HCT116 (cell line): Measurements from ENCODE around the gene GLTP. TPM values are rescaled to one million over a fixed set of nuclear protein-coding genes. Genes with fewer than 3 reads are reported as not detected.

Source experiments
- ATAC-seq: fragments of 200-7000 bp; cut with Tn5 transposase; 2 replicates; pipeline ENCODE4 v1.9.1; 2020; ENCODE audit warnings: mild to moderate bottlenecking, moderate library complexity
- BruUV-seq: library from RNA; stranded (reverse); fragments of 400-500 nt; replicated peaks from 2 replicates; lab custom pipeline; 2021; lab: Mats Ljungman, UMichigan
- CTCF ChIA-PET: fragments of 300-600 bp; sonication (Branson Sonifier 250); formaldehyde crosslinking; loops from one replicate; lab custom pipeline; 2021; ENCODE audit warnings: antibody characterized with exemption; lab: Charles Lee
- POLR2A ChIA-PET: fragments of 300-600, 350-600 bp; sonication (Branson Sonifier 250); formaldehyde crosslinking; loops from one replicate; lab custom pipeline; 2021; ENCODE audit warnings: antibody characterized with exemption; lab: Charles Lee
- RAD21 ChIA-PET, 2 experiments: fragments of 300-600 bp; sonication (Branson Sonifier 250); formaldehyde crosslinking; loops; one replicate each; lab custom pipeline; 2023; ENCODE audit warnings: low total read pairs in 2 of 2; ENCODE audit not compliant: uncharacterized antibody in 2 of 2, unreplicated experiment in 2 of 2, low non-redundant PET in 1 of 2; lab: Charles Lee
- DNase-seq: peaks from one replicate; pipeline ENCODE4 v3.0.0-alpha.2; 2010; ENCODE audit warnings: low read depth, low spot score
- H2AFZ ChIP-seq: fragments of 200-600 bp; shearing (Covaris generic), sonication (generic); 2 replicates; pipeline ENCODE4 v1.6.1; 2017; ENCODE audit warnings: low read depth, mixed run types, mixed read lengths, antibody characterized with exemption, low read length; ENCODE audit not compliant: poor library complexity, severe bottlenecking
- H3K27ac ChIP-seq: 2 replicates; pipeline ENCODE4 v1.5.1; 2012; ENCODE audit warnings: low read depth, low read length
- H3K27me3 ChIP-seq: fragments of 200-600 bp; sonication (generic); 2 replicates; pipeline ENCODE4 v1.6.1; 2016; ENCODE audit warnings: mixed run types, low read length, mixed read lengths; ENCODE audit not compliant: insufficient read depth
- H3K36me3 ChIP-seq, 2 experiments: fragments of 200-500 bp in 1 of 2; fragments of 200-600 bp in 1 of 2; sonication (Bioruptor generic) in 1 of 2; sonication (generic) in 1 of 2; 2 replicates each; pipeline versions ENCODE4 v1.5.1 to v1.6.1; 2014 to 2016; ENCODE audit warnings: low read length in 2 of 2, inconsistent platforms in 1 of 2, mixed read lengths in 1 of 2, mixed run types in 1 of 2; ENCODE audit not compliant: insufficient read depth in 2 of 2, control insufficient read depth in 1 of 2
- H3K4me1 ChIP-seq, 2 experiments: fragments of 200-600 bp in 1 of 2; sonication (generic) in 1 of 2; 2 replicates each; pipeline versions ENCODE4 v1.5.1 to v1.6.1; 2012 to 2017; ENCODE audit warnings: low read length in 2 of 2, inconsistent platforms in 1 of 2, mild to moderate bottlenecking in 1 of 2, mixed read lengths in 1 of 2, mixed run types in 1 of 2, moderate library complexity in 1 of 2; ENCODE audit not compliant: insufficient read depth in 2 of 2, control insufficient read depth in 1 of 2
- H3K4me2 ChIP-seq: fragments of 200-600 bp; sonication (generic); 2 replicates; pipeline ENCODE4 v1.6.1; 2017; ENCODE audit warnings: mixed run types, low read length, mixed read lengths
- H3K4me3 ChIP-seq, 2 experiments: fragments of 200-600 bp in 1 of 2; sonication (generic) in 1 of 2; replicated peaks in 1 of 2; 2 replicates each; pipeline ENCODE4 v1.5.1; 2011 to 2016; ENCODE audit warnings: low read length in 2 of 2, control low read depth in 1 of 2, low read depth in 1 of 2, mild to moderate bottlenecking in 1 of 2, mixed read lengths in 1 of 2, mixed run types in 1 of 2
- H3K79me2 ChIP-seq: fragments of 200-600 bp; sonication (generic); 2 replicates; pipeline ENCODE4 v1.6.1; 2017; ENCODE audit warnings: mild to moderate bottlenecking, mixed run types, low read length, moderate library complexity, mixed read lengths; ENCODE audit not compliant: insufficient read depth
- H3K9ac ChIP-seq: fragments of 200-600 bp; sonication (generic); 2 replicates; pipeline ENCODE4 v1.6.1; 2016; ENCODE audit warnings: low read length, mixed read lengths
- H3K9me2 ChIP-seq: fragments of 200-600 bp; sonication (generic), shearing (Covaris generic); 2 replicates; pipeline ENCODE4 v1.6.1; 2017; ENCODE audit warnings: mixed run types, mild to moderate bottlenecking, moderate library complexity; ENCODE audit not compliant: insufficient read depth
- H3K9me3 ChIP-seq, 2 experiments: fragments of 200-500 bp in 1 of 2; fragments of 200-600 bp in 1 of 2; sonication (Bioruptor generic) in 1 of 2; sonication (generic) in 1 of 2; 2 replicates each; pipeline ENCODE4 v1.6.1; 2014 to 2017; ENCODE audit warnings: low read length in 2 of 2, mixed read lengths in 2 of 2, inconsistent platforms in 1 of 2, low read depth in 1 of 2, mild to moderate bottlenecking in 1 of 2, mixed run types in 1 of 2, moderate library complexity in 1 of 2; ENCODE audit not compliant: control insufficient read depth in 1 of 2, insufficient read depth in 1 of 2
- H4K20me1 ChIP-seq: fragments of 200-600 bp; sonication (generic), shearing (Covaris generic); 2 replicates; pipeline ENCODE4 v1.6.1; 2017; ENCODE audit warnings: mixed run types, mild to moderate bottlenecking, moderate library complexity; ENCODE audit not compliant: insufficient read depth
- ATF3 ChIP-seq: IDR thresholded peaks from 2 replicates; pipeline ENCODE4 v1.6.1; 2012
- CBX3 ChIP-seq: IDR thresholded peaks from 2 replicates; pipeline ENCODE4 v1.6.1; 2012; ENCODE audit warnings: low read depth
- CTCF ChIP-seq, 3 experiments: fragments of 200-600 bp in 1 of 3; sonication (generic) in 1 of 3; IDR thresholded peaks in 2 of 3; conservative IDR thresholded peaks in 1 of 3; 2 replicates each; pipeline ENCODE4 v1.5.1; 2012 to 2017; ENCODE audit warnings: low read depth in 2 of 3, low read length in 2 of 3, antibody characterized with exemption in 1 of 3, borderline replicate concordance in 1 of 3, control low read depth in 1 of 3, mild to moderate bottlenecking in 1 of 3, mixed read lengths in 1 of 3, mixed run types in 1 of 3, moderate library complexity in 1 of 3; ENCODE audit not compliant: insufficient read depth in 1 of 3
- EZH2 ChIP-seq: fragments of 200-600 bp; sonication (generic); IDR thresholded peaks from 2 replicates; pipeline ENCODE4 v1.6.1; 2017; ENCODE audit warnings: antibody characterized with exemption, mixed run types
- MAX ChIP-seq: IDR thresholded peaks from 2 replicates; pipeline ENCODE4 v1.6.1; 2012
- POLR2A ChIP-seq: IDR thresholded peaks from 2 replicates; pipeline ENCODE4 v1.7.0; 2011; ENCODE audit warnings: borderline replicate concordance; ENCODE audit not compliant: insufficient read depth, insufficient read length; ENCODE audit errors: extremely low read depth
- POLR2AphosphoS5 ChIP-seq: IDR thresholded peaks from 2 replicates; pipeline ENCODE4 v1.6.1; 2011; ENCODE audit warnings: mild to moderate bottlenecking, low read depth, low read length, moderate library complexity
- RAD21 ChIP-seq: IDR thresholded peaks from 2 replicates; pipeline ENCODE4 v1.6.1; 2012; ENCODE audit warnings: low read depth, mild to moderate bottlenecking
- SIN3A ChIP-seq: IDR thresholded peaks from 2 replicates; pipeline ENCODE4 v1.6.1; 2012; ENCODE audit warnings: low read depth
- SP1 ChIP-seq: IDR thresholded peaks from 2 replicates; pipeline ENCODE4 v1.6.1; 2012; ENCODE audit warnings: low read depth
- SRF ChIP-seq: IDR thresholded peaks from 2 replicates; pipeline ENCODE4 v1.6.1; 2012; ENCODE audit warnings: low read depth
- YY1 ChIP-seq: IDR thresholded peaks from 2 replicates; pipeline ENCODE4 v1.6.1; 2011; ENCODE audit warnings: low read length, low read depth, moderate library complexity, mild to moderate bottlenecking; ENCODE audit not compliant: insufficient replicate concordance; ENCODE audit errors: extremely low read depth
- ZBTB33 ChIP-seq: IDR thresholded peaks from 2 replicates; pipeline ENCODE4 v1.6.1; 2011; ENCODE audit warnings: mild to moderate bottlenecking, low read length, moderate library complexity; ENCODE audit not compliant: insufficient replicate concordance; ENCODE audit errors: extremely low read depth
- ZNF274 ChIP-seq: fragments of 200-500 bp; sonication (Bioruptor generic); IDR thresholded peaks from 2 replicates; pipeline ENCODE4 v1.6.1; 2014; ENCODE audit warnings: mild to moderate bottlenecking, low read depth, low read length, inconsistent platforms
- intact Hi-C: fragments of 100-400 bp; cut with micrococcal nuclease; formaldehyde crosslinking; loops from 2 replicates; pipeline ENCODE4 v1.10.0; 2022
- total RNA-seq: library from RNA; stranded (reverse); gene quantifications from one replicate; pipeline ENCODE4 v1.2.1, GENCODE V29; 2021; ENCODE audit not compliant: unreplicated experiment

Gene GLTP
- total RNA-seq, 1 experiment from 2014 or later, result 26.6 TPM

- BruUV-seq, result no TSS peak
- H4K20me1 ChIP-seq, result no peaks in the 10 kb centered on the region
- no peak overlapping the region for H3K27ac ChIP-seq
- no peak overlapping the region for H2AFZ ChIP-seq
- TF ChIP-seq CTCF (IDR thresholded peaks at IDR 0.05 in 2 of 3, conservative IDR thresholded peaks at IDR 0.05 in 1 of 3; ENCODE audit: borderline replicate concordance in 1 of 3, insufficient read depth in 1 of 3, low read depth in 2 of 3, low read length in 2 of 3) (peak; percentile 78 to 99 (median 84)), EZH2 (no peak), SIN3A (no peak), POLR2AphosphoS5 (no peak), POLR2A (no peak), YY1 (peak; percentile 40), ATF3 (no peak), MAX (peak; percentile 59; the same call in 1 of the 2 replicates), RAD21 (peak; percentile 51), CBX3 (peak; percentile 79; the same call in 1 of the 2 replicates), SRF (no peak), ZBTB33 (no peak), SP1 (no peak), ZNF274 (no peak)
- H3K79me2 ChIP-seq, result no peaks in the 10 kb centered on the region
- peak; percentile 43 for DNase-seq
- peaks cover 17 to 28% of the 10 kb centered on the region in 2 experiments for H3K36me3 ChIP-seq
- H3K27me3 ChIP-seq, result no peaks in the 10 kb centered on the region
- peak; percentile 99 for ATAC-seq
- POLR2A ChIA-PET, result no interaction called here
- no peak overlapping the region for H3K4me2 ChIP-seq
- RAD21 ChIA-PET, result no interaction called here
- H3K9me2 ChIP-seq, result no peaks in the 10 kb centered on the region
- intact Hi-C loops, result no loop called here
- H3K4me1 ChIP-seq, result no peaks in the 10 kb centered on the region
- H3K9ac ChIP-seq, result no peak overlapping the region
- CTCF ChIA-PET, result interaction anchor here (1.2 to 2.0 kb wide), 4 partner anchors 10 to 65 kb away, joined by 3 to 10 read pairs (median 5); no protein-coding TSS in a partner anchor
- H3K4me3 ChIP-seq, result no peak overlapping the region
- no peaks in the 10 kb centered on the region for H3K9me3 ChIP-seq
Measured at GRCh38 chr12:109910969-109911348, 30.6 kb upstream of the GLTP start.
